GM23248 (cell line): ENCODE measurements around the gene CHST8. TPM values are rescaled to one million over a fixed set of nuclear protein-coding genes. Genes with fewer than 3 reads are reported as not detected.

Source experiments
- DNase-seq: peaks from one replicate; pipeline ENCODE4 v3.0.0-alpha.2; 2015
- H2AFZ ChIP-seq: fragments of 200-600 bp; sonication (generic); 2 replicates; pipeline ENCODE4 v1.6.1; 2016; ENCODE audit warnings: antibody characterized with exemption
- H3F3A ChIP-seq: fragments of 200-600 bp; sonication (generic); 2 replicates; pipeline ENCODE4 v1.6.1; 2016; ENCODE audit warnings: mild to moderate bottlenecking, antibody characterized with exemption, mixed run types; ENCODE audit not compliant: insufficient read depth
- H3K27ac ChIP-seq: fragments of 200-600 bp; sonication (generic); 2 replicates; pipeline ENCODE4 v1.5.1; 2016; ENCODE audit warnings: mild to moderate bottlenecking
- H3K27me3 ChIP-seq: fragments of 200-600 bp; sonication (generic); replicated peaks from 2 replicates; pipeline ENCODE4 v1.6.1; 2016; ENCODE audit warnings: mild to moderate bottlenecking; ENCODE audit not compliant: insufficient read depth
- H3K36me3 ChIP-seq: fragments of 200-600 bp; sonication (generic); 2 replicates; pipeline ENCODE4 v1.6.1; 2016; ENCODE audit warnings: low read depth, mild to moderate bottlenecking
- H3K4me1 ChIP-seq: fragments of 200-600 bp; sonication (generic); 2 replicates; pipeline ENCODE4 v1.6.1; 2016; ENCODE audit warnings: mild to moderate bottlenecking; ENCODE audit not compliant: insufficient read depth
- H3K4me2 ChIP-seq: fragments of 200-600 bp; sonication (generic); one replicate; pipeline ENCODE4 v1.6.1; 2016; ENCODE audit warnings: mild to moderate bottlenecking; ENCODE audit not compliant: unreplicated experiment
- H3K4me3 ChIP-seq: fragments of 200-600 bp; sonication (generic); 2 replicates; pipeline ENCODE4 v1.5.1; 2016; ENCODE audit warnings: mild to moderate bottlenecking
- H3K79me2 ChIP-seq: fragments of 200-600 bp; sonication (generic); 2 replicates; pipeline ENCODE4 v1.6.1; 2016; ENCODE audit warnings: mild to moderate bottlenecking; ENCODE audit not compliant: insufficient read depth
- H3K9ac ChIP-seq: fragments of 200-600 bp; sonication (generic); 2 replicates; pipeline ENCODE4 v1.6.1; 2016; ENCODE audit warnings: mild to moderate bottlenecking
- H3K9me2 ChIP-seq: fragments of 200-600 bp; sonication (generic); 2 replicates; pipeline ENCODE4 v1.6.1; 2016; ENCODE audit warnings: mixed run types, mild to moderate bottlenecking, moderate library complexity; ENCODE audit not compliant: insufficient read depth
- H3K9me3 ChIP-seq: fragments of 200-600 bp; sonication (generic); one replicate; pipeline ENCODE4 v1.6.1; 2017; ENCODE audit warnings: low read depth
- H4K20me1 ChIP-seq: fragments of 200-600 bp; sonication (generic); 2 replicates; pipeline ENCODE4 v1.6.0; 2016; ENCODE audit not compliant: insufficient read depth
- EZH2 ChIP-seq: fragments of 200-600 bp; sonication (generic); IDR thresholded peaks from 2 replicates; pipeline ENCODE4 v1.6.1; 2018; ENCODE audit warnings: antibody characterized with exemption, mild to moderate bottlenecking; ENCODE audit not compliant: insufficient read depth, poor library complexity, severe bottlenecking
- EZH2phosphoT487 ChIP-seq: fragments of 200-600 bp; sonication (generic); IDR thresholded peaks from 2 replicates; pipeline ENCODE4 v1.6.1; 2018; ENCODE audit warnings: antibody characterized with exemption, moderate library complexity, mild to moderate bottlenecking, low read depth; ENCODE audit not compliant: insufficient read depth
- WGBS, 2 experiments: methylation state at CpG; one replicate each; pipeline ENCODE4 v1.1.6; 2015 to 2017; ENCODE audit warnings: low lambda C conversion rate in 2 of 2, low coverage in 1 of 2; ENCODE audit errors: missing lambda C conversion rate in 2 of 2; 5-methylcytosine and 5-hydroxymethylcytosine counted together
- in situ Hi-C: fragments of 300-500 bp; cut with MboI; formaldehyde crosslinking; loops from 2 replicates; pipeline ENCODE4 v1.15.0; 2020
- polyA plus RNA-seq: library from polyadenylated mRNA; unstranded; fragments of >200 nt; fragmentation: Nextera tagmentation; extraction: Ambion mirVana; gene quantifications from 2 replicates; pipeline ENCODE4 v1.2.1, GENCODE V29; 2016
- total RNA-seq: library from RNA; depleted of rRNA; stranded (reverse); fragments of >200 nt; shearing (Covaris generic); gene quantifications from 2 replicates; pipeline ENCODE4 v1.2.3, GENCODE V29; 2014

Gene CHST8
- total and polyA plus RNA-seq, 2 experiments from 2014 or later: 0.30 to 1.1 TPM

- no peak for DNase-seq
- Histone ChIP-seq H3K4me2 (no peak overlapping the region), H3K9me3 (no peaks in the 10 kb centered on the region), H3K79me2 (no peaks in the 10 kb centered on the region), H4K20me1 (no peaks in the 10 kb centered on the region), H3K9me2 (no peaks in the 10 kb centered on the region), H3K27ac (no peak overlapping the region), H3K4me3 (no peak overlapping the region), H2AFZ (no peak overlapping the region), H3F3A (no peaks in the 10 kb centered on the region), H3K9ac (no peak overlapping the region), H3K4me1 (no peaks in the 10 kb centered on the region), H3K27me3 (peaks cover 6% of the 10 kb centered on the region), H3K36me3 (no peaks in the 10 kb centered on the region)
- 56 to 57% methylated on average over 12 of the region's 12 CpGs for WGBS, 2 experiments
- TF ChIP-seq EZH2phosphoT487 (no peak), EZH2 (no peak)
- in situ Hi-C loops: no loop called here
Observed at GRCh38 chr19:33758541-33759013, 136.8 kb downstream of the CHST8 start.

- Histone ChIP-seq H4K20me1 (no peaks in the 10 kb centered on the region), H3K9me3 (no peaks in the 10 kb centered on the region), H3F3A (no peaks in the 10 kb centered on the region), H2AFZ (no peak overlapping the region), H3K4me3 (no peak overlapping the region), H3K79me2 (no peaks in the 10 kb centered on the region), H3K36me3 (no peaks in the 10 kb centered on the region), H3K9me2 (no peaks in the 10 kb centered on the region), H3K9ac (no peak overlapping the region), H3K27ac (no peak overlapping the region), H3K4me1 (no peaks in the 10 kb centered on the region), H3K4me2 (no peak overlapping the region), H3K27me3 (peaks cover 6% of the 10 kb centered on the region)
- in situ Hi-C loops: no loop called here
- TF ChIP-seq EZH2phosphoT487: no peak
- no peak for TF ChIP-seq EZH2
- DNase-seq: no peak
- WGBS, 2 experiments: 76 to 81% methylated on average over 7 of the region's 7 CpGs
Observed at GRCh38 chr19:33759356-33759755, 137.6 kb downstream of the CHST8 start.

- no peaks in the 10 kb centered on the region for H4K20me1 ChIP-seq
- H3K4me1 ChIP-seq: no peaks in the 10 kb centered on the region
- 0 out of 2 replicates have a peak, but pooled peaks cover 6% of the 10 kb centered on the region for H3K27me3 ChIP-seq
- TF ChIP-seq EZH2phosphoT487: no peak
- no peak for TF ChIP-seq EZH2
- H3K9me3 ChIP-seq: no peaks in the 10 kb centered on the region
- H3K9ac ChIP-seq: no peak overlapping the region
- no peak overlapping the region for H3K27ac ChIP-seq
- no peak overlapping the region for H3K4me2 ChIP-seq
- H3K9me2 ChIP-seq: no peaks in the 10 kb centered on the region
- no peak overlapping the region for H3K4me3 ChIP-seq
- no peaks in the 10 kb centered on the region for H3F3A ChIP-seq
- no peaks in the 10 kb centered on the region for H3K36me3 ChIP-seq
- in situ Hi-C loops: loop anchor here (10.0 kb wide), 1 partner anchor 529 kb away; no protein-coding TSS in a partner anchor
- WGBS, 2 experiments: 46 to 50% methylated on average over 10 to 11 of the region's 11 CpGs
- DNase-seq: no peak
- H2AFZ ChIP-seq: no peak overlapping the region
- no peaks in the 10 kb centered on the region for H3K79me2 ChIP-seq
Observed at GRCh38 chr19:33763633-33764371, 142.0 kb downstream of the CHST8 start.

- Histone ChIP-seq H4K20me1 (no peaks in the 10 kb centered on the region), H2AFZ (no peak overlapping the region), H3K9me3 (no peaks in the 10 kb centered on the region), H3K9ac (no peak overlapping the region), H3K4me2 (no peak overlapping the region), H3K79me2 (no peaks in the 10 kb centered on the region), H3K9me2 (no peaks in the 10 kb centered on the region), H3K27ac (no peak overlapping the region), H3K4me1 (no peaks in the 10 kb centered on the region), H3F3A (no peaks in the 10 kb centered on the region), H3K4me3 (no peak overlapping the region), H3K27me3 (0 out of 2 replicates have a peak, but pooled peaks cover 10% of the 10 kb centered on the region), H3K36me3 (no peaks in the 10 kb centered on the region)
- in situ Hi-C loops: loop anchor here (10.0 kb wide), 1 partner anchor 532 kb away; no protein-coding TSS in a partner anchor
- DNase-seq: no peak
- WGBS, 2 experiments: 55 to 59% methylated on average over 13 of the region's 13 CpGs
- no peak for TF ChIP-seq EZH2
- TF ChIP-seq EZH2phosphoT487: no peak
Observed at GRCh38 chr19:33766623-33767022, 144.9 kb downstream of the CHST8 start.
